ENCODE measurements around the gene THEMIS.

DNA sequence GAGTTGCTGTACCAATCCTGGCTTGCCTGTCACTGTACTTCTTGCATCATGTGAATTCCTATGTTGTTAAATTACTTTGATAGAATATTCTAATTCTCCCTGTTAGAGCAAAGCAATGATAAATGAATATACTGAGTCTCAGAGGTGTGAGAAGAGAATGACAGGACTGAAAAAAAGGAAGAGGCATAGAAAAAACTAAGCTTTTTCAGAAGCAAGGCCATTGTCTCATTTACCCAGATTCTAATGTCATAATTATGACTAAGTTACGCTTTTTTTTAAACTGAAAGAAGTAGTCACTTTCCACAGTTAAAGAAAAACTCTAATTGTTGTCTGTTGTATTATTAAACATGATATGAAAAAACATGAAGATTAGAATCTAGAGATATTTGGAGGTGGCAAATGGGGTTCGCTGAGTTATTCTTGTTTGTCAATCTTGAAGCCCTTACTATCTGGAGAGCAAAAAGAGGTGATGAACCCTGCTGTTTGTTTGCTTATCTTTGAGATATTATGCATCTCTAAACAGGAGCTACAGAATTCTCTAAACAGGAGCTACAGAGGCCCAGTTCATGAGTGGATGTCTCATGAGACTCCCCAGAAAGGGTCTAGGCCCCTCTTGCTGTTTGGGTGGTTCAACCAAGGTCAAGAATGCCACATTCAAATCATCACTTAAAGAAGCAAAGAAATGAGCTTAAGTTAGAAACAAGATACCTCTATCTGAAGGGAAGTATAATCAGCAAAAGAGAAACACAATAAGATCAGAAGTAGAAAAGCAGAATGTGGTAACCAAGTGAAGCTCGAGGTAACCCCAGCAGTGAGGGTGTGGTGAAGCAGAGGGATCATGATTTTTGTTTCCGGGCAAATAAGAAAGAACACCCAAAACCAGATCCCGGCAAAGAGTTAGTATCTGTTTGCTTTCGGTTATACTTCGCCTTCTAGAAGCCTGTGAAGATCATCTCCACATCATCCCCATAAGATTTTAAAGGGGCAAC is 33.3 kb upstream of the THEMIS start:
- TF ChIP-seq, protein P1, sequence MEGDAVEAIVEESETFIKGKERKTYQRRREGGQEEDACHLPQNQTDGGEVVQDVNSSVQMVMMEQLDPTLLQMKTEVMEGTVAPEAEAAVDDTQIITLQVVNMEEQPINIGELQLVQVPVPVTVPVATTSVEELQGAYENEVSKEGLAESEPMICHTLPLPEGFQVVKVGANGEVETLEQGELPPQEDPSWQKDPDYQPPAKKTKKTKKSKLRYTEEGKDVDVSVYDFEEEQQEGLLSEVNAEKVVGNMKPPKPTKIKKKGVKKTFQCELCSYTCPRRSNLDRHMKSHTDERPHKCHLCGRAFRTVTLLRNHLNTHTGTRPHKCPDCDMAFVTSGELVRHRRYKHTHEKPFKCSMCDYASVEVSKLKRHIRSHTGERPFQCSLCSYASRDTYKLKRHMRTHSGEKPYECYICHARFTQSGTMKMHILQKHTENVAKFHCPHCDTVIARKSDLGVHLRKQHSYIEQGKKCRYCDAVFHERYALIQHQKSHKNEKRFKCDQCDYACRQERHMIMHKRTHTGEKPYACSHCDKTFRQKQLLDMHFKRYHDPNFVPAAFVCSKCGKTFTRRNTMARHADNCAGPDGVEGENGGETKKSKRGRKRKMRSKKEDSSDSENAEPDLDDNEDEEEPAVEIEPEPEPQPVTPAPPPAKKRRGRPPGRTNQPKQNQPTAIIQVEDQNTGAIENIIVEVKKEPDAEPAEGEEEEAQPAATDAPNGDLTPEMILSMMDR (IDR thresholded peaks at IDR 0.05; ENCODE audit: insufficient read depth, low read length): no peak
- TF ChIP-seq POLR2AphosphoS5 (IDR thresholded peaks at IDR 0.05; ENCODE audit: low read depth) (no peak), REST (IDR thresholded peaks at IDR 0.05; ENCODE audit: insufficient replicate concordance, low read depth) (no peak)

All from HL-60 (cell line).